Stimulated activated CD8-positive, alpha-beta memory T cell treated with anti-CD3 and anti-CD28 coated beads, Interleukin-15, amount 100 ng/mL, for 4 hours (primary cell): ENCODE measurements around the gene THRB.
"Not testable (repeated sequence)": the region's sequence is repeated elsewhere in the genome, so short reads cannot be mapped to it uniquely, and the experiment has no call there.

Experiments used
- DNase-seq, 2 donors: peaks; one replicate each; pipeline ENCODE4 v3.0.0-alpha.2; 2020; ENCODE audit warnings: low read depth in 2 of 2

The THRB gene

DNA sequence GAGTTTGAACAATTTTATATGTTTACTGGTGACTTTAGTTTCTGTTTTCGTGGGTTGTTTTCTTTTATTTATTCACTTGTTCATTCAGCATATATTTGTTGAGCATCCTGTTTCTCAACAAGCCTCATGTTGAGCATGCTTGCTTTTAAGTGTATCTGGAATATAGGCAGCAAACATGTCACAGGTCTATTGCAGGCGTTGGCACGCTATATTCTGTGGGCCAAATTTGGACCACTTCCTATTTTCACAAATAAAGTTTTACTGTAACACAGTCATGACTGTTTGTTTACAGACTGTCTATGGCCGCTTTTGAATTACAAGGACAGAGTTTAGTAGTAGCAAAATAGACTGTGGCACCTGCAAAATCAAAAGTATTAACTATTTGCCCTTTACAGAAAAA is 89.6 kb downstream of the THRB start:
- no peak for DNase-seq

DNA sequence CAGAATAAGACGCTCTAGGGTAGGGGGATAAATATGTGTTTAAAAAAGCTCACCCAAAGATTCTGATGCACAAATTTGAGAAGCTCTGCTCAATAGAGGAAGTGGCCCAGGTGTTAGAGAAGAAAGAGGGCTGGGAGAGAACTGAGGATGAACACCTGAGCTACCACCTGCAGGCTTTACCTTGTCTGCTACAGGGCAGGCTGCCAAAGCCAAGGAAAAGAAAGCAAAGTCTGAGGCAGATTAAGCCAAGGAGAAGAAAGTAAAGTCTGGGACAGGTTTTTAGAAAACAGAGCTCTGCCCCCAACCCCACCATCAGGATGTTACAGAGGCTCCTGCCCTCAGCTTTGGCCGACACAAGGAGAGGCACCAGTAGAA is 92.9 kb downstream of the THRB start:
- DNase-seq = no peak

- no peak for DNase-seq
Measured at GRCh38 chr3:24401090-24401810, 93.4 kb downstream of the THRB start.

- DNase-seq = no peak
Measured at GRCh38 chr3:24400450-24400849, 94.2 kb downstream of the THRB start.

GRCh38 chr3:24400015-24400414 is 94.6 kb downstream of the THRB start:
- DNase-seq = no peak

DNA sequence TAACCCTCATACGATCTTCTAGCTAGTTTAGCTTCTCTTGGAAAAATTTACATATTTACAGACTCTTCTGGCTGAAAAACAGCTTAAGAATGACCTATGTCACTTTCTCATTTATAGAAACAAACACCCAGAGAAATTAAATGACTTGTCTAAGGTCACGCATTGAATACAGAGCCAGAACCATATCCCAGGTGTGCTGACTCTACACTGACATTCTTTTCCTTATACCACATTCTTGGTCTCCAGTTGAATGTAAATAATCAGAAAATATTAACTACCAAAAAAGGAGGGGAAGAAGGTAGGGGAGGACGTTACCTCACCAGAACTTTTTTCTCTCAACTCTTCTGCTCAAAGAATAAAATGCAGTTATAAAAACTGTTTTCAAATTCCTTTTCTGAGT is 95.0 kb downstream of the THRB start:
- DNase-seq = no peak

- not testable (repeated sequence) for DNase-seq
Measured at GRCh38 chr3:24398712-24399111, 95.9 kb downstream of the THRB start.

DNA sequence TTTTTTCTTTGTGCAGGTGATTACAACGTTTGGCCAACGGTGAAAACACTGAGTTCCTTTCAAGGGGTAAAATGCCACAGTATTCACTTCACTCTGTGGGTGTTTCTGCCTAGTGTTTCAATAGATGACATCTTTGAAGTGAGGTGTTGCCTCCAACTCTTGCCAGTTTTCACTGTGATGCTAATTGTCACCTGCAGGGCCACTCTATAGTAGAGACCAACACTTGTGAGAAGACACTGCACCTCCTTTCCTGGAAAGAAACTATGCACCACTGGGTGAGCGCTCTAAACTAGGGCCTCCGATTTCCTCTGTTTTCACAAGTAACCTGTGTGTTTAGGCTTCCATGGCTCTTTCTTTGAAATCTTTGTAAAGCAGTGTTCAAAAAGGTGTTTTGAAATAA is 98.3 kb downstream of the THRB start:
- no peak for DNase-seq

DNA sequence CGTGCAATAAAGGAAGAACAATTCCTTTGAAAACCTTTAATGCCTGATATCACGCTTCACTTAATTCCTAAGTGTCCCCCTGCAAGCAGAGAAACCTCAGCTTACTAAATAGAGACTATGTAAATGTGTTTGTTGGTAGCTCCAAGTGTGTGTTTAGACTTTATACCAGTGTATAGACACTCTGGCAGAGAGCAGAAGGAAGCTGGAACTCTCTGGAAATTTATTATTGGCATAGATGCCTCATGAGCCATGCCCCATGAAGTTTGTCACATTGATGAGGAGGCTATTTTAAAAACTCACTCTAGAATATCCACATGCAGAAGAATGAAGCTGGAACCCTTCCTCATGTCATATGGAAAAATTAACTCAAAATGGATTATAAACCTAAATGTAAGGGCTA is 99.9 kb downstream of the THRB start:
- no peak for DNase-seq

GRCh38 chr3:24393316-24393715 is 101.3 kb downstream of the THRB start:
- DNase-seq = no peak

DNA sequence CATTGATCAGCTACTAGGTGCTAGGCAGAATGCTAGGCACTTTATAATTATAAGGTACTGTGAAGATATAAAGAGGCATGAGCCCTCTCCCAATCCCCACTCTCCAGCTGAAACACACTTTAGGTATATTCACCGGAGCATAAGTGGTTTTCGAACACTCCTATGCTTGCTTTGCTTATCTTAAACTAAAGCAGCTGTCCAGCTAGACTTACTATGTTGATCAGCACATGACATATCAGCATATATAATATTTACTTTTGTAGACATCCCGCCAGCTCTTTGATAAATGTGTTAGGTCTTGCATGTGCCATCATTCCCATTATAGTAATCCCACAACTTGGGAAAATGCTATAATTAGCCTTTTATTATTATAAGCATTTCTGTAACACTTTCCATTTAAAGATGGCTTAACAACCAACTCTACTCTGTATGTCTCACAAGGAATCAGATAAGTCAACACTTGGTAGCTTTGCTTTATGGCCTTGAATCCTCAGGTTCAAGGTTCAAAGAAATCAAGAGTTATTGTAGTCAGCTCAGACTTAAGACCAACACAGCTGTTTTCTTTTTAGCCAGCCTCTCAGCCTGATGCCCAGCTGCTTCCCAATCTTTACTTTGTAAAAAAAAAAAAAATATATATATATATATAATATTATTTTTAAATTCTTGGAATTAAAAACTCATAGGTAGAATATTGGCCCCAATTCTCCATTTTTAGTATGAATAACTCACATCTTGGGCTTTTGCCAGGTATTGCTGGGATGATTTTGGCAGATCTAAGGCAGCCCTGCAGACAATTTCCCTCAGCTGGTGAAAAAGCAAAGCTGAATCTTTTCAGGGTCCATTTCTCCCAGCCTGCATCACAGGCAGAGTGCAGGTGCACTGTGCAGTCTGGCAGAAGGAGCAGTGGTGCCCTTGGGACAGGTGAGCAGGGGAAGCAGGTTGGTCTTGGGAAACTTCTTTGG is 104.2 kb downstream of the THRB start:
- no peak for DNase-seq

- no peak for DNase-seq
Measured at GRCh38 chr3:24389108-24390090, 105.3 kb downstream of the THRB start.

- no peak for DNase-seq
Measured at GRCh38 chr3:24388611-24389010, 106.0 kb downstream of the THRB start.

- DNase-seq = no peak
Measured at GRCh38 chr3:24388159-24388558, 106.5 kb downstream of the THRB start.

GRCh38 chr3:24387493-24387892 is 107.2 kb downstream of the THRB start:
- no peak for DNase-seq

- DNase-seq = no peak
Measured at GRCh38 chr3:24387000-24387399, 107.7 kb downstream of the THRB start.

GRCh38 chr3:24386458-24386857 is 108.2 kb downstream of the THRB start:
- DNase-seq = no peak

GRCh38 chr3:24385012-24385615 is 109.5 kb downstream of the THRB start:
- DNase-seq = no peak

DNA sequence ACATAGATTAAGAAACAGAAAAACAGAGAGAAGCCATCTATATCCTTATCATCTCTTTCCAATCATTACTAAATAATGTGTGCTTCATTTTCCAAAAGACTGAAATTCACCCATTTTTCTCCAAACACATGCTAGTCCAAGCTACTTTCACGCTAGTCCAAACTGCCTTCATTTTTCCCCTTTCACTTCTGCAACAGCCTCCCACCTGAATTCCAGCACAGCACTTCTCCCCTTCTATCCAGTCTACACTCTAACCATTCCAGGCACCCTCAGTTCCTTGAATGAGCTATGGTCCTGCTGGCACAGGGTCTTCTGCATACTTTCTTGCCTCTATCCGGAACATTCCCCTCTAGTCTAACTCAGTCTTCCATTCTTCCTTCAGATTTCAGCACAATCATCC is 112.0 kb downstream of the THRB start:
- no peak for DNase-seq

- DNase-seq = no peak
Measured at GRCh38 chr3:24379936-24380335, 114.7 kb downstream of the THRB start.

DNA sequence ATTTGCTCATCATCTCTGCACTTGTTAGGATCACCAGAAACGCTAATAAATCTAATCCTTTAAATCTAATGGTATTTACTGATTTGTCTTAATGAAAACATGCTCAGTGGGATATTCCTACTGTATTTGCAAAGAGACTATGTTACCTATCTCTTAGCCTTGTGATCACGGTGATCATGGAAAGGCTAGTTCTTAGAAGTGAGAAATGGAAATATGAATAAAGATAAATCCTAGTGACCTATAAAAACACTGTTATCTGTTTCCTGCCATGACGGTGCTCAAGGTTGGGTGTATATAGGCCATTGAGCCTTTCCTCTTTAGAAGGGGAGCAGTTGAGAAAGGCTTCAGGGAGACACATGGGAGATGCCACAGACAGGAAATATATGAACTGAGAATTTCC is 116.3 kb downstream of the THRB start:
- DNase-seq = no peak
